OCI-LY3 (cell line): ENCODE measurements around the gene KLF12.

Experiments used
- EZH2phosphoT487 ChIP-seq: fragments of 200-600 bp; shearing (Covaris generic); IDR thresholded peaks from 2 replicates; pipeline ENCODE4 v1.6.1; 2018; ENCODE audit warnings: antibody characterized with exemption, mixed run types, low read depth
- TF ChIP-seq, protein P1 (sequence below): fragments of 200-600, 300-600 bp; sonication (generic); IDR thresholded peaks from 2 replicates; pipeline ENCODE4 v1.5.1; 2014; ENCODE audit warnings: antibody characterized with exemption, low read length, low read depth

DNA sequence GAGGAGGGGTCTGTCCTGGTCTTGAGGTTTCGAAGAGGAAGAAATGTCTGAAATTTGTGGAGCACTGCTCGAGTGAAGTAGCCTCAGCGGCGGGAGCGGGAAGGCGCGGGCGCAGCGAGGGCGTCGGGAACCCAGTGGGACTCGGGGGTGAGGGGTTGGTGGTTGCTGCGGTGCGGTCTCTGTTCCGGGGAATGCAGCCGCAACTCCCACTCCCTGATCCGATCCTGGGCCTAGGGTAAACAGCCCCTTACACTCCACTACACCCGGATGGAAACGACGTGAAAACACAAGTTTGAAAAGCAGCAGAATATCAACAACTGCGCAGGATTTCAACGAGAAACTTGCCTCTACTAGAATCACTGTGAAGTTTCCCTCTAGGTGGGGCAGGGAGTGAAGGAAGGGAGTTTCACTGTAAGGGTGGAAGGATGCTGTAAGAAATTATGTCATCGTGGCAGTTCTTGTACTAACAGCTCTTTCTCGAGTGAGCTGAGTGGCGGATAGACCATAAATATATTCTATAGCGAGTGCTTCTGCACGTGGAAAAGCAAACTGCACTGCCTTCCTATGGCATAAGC, 2.0 kb upstream of the KLF12 start:
- TF ChIP-seq, protein P1, sequence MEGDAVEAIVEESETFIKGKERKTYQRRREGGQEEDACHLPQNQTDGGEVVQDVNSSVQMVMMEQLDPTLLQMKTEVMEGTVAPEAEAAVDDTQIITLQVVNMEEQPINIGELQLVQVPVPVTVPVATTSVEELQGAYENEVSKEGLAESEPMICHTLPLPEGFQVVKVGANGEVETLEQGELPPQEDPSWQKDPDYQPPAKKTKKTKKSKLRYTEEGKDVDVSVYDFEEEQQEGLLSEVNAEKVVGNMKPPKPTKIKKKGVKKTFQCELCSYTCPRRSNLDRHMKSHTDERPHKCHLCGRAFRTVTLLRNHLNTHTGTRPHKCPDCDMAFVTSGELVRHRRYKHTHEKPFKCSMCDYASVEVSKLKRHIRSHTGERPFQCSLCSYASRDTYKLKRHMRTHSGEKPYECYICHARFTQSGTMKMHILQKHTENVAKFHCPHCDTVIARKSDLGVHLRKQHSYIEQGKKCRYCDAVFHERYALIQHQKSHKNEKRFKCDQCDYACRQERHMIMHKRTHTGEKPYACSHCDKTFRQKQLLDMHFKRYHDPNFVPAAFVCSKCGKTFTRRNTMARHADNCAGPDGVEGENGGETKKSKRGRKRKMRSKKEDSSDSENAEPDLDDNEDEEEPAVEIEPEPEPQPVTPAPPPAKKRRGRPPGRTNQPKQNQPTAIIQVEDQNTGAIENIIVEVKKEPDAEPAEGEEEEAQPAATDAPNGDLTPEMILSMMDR = no peak
- TF ChIP-seq EZH2phosphoT487 = no peak
